GM23338 (cell line): Measurements from ENCODE around the gene NIT2. TPM values are rescaled to one million over a fixed set of nuclear protein-coding genes. Genes with fewer than 3 reads are reported as not detected.

Source experiments
- ATAC-seq: fragments of 200-7000 bp; cut with Tn5 transposase; 3 replicates; pipeline ENCODE4 v1.9.1; 2020
- DNase-seq: peaks from one replicate; pipeline ENCODE4 v3.0.0-alpha.2; 2015; ENCODE audit warnings: low spot score
- H2AFZ ChIP-seq: fragments of 200-600 bp; sonication (generic); 2 replicates; pipeline ENCODE4 v1.8.0; 2016; ENCODE audit warnings: antibody characterized with exemption, mild to moderate bottlenecking, moderate library complexity
- H3F3A ChIP-seq: fragments of 200-600 bp; sonication (generic); replicated peaks from 2 replicates; pipeline ENCODE4 v1.8.0; 2017; ENCODE audit warnings: antibody characterized with exemption, mixed run types, low read depth
- H3K27ac ChIP-seq: fragments of 200-600 bp; sonication (generic); 2 replicates; pipeline ENCODE4 v1.6.1; 2016; ENCODE audit warnings: low read depth
- H3K27me3 ChIP-seq: fragments of 200-600 bp; sonication (generic); 2 replicates; pipeline ENCODE4 v1.8.0; 2016; ENCODE audit warnings: mild to moderate bottlenecking, mixed run types, moderate library complexity; ENCODE audit not compliant: insufficient read depth
- H3K36me3 ChIP-seq: fragments of 200-600 bp; sonication (generic); 2 replicates; pipeline ENCODE4 v1.8.0; 2016; ENCODE audit warnings: mild to moderate bottlenecking; ENCODE audit not compliant: insufficient read depth
- H3K4me1 ChIP-seq: fragments of 200-600 bp; sonication (generic); 2 replicates; pipeline ENCODE4 v1.8.0; 2016; ENCODE audit warnings: mild to moderate bottlenecking, moderate library complexity; ENCODE audit not compliant: insufficient read depth
- H3K4me2 ChIP-seq: fragments of 200-600 bp; sonication (generic); 2 replicates; pipeline ENCODE4 v1.7.1; 2017; ENCODE audit warnings: mixed run types
- H3K4me3 ChIP-seq: fragments of 200-600 bp; sonication (generic); 2 replicates; pipeline ENCODE4 v1.6.1; 2016; ENCODE audit warnings: mixed run types
- H3K79me2 ChIP-seq: fragments of 200-600 bp; sonication (generic); replicated peaks from 2 replicates; pipeline ENCODE4 v1.8.0; 2017; ENCODE audit warnings: mild to moderate bottlenecking; ENCODE audit not compliant: insufficient read depth
- H3K9me2 ChIP-seq: fragments of 200-600 bp; sonication (generic); 2 replicates; pipeline ENCODE4 v1.8.0; 2017; ENCODE audit not compliant: insufficient read depth
- H4K20me1 ChIP-seq: fragments of 200-600 bp; sonication (generic); replicated peaks from 2 replicates; pipeline ENCODE4 v1.8.0; 2017; ENCODE audit warnings: mild to moderate bottlenecking; ENCODE audit not compliant: insufficient read depth
- H3K27ac Mint-ChIP-seq: 2 replicates; pipeline ENCODE4 v1.8.0; 2020; ENCODE audit warnings: inconsistent platforms, mild to moderate bottlenecking, moderate library complexity, mixed read lengths
- H3K27me3 Mint-ChIP-seq: 3 replicates; pipeline ENCODE4 v1.8.0; 2022; ENCODE audit warnings: low read depth, mild to moderate bottlenecking, moderate library complexity, mixed read lengths, inconsistent platforms; ENCODE audit not compliant: insufficient read depth, poor library complexity
- H3K36me3 Mint-ChIP-seq: 3 replicates; pipeline ENCODE4 v1.8.0; 2021; ENCODE audit warnings: low read depth, mild to moderate bottlenecking, inconsistent platforms, moderate library complexity, mixed read lengths
- H3K4me1 Mint-ChIP-seq: 3 replicates; pipeline ENCODE4 v1.8.0; 2020; ENCODE audit warnings: mild to moderate bottlenecking, inconsistent platforms, mixed read lengths
- H3K4me3 Mint-ChIP-seq: 3 replicates; pipeline ENCODE4 v1.8.0; 2021; ENCODE audit warnings: moderate library complexity, mild to moderate bottlenecking, inconsistent platforms, mixed read lengths
- H3K9me3 Mint-ChIP-seq: 3 replicates; pipeline ENCODE4 v1.8.0; 2020; ENCODE audit warnings: moderate library complexity, mild to moderate bottlenecking, inconsistent platforms, mixed read lengths
- CREB1 ChIP-seq: fragments of 250-450 bp; sonication (Bioruptor Pico); IDR thresholded peaks from 2 replicates; pipeline ENCODE4 v1.5.0; 2020; ENCODE audit warnings: low read depth, mild to moderate bottlenecking, moderate library complexity
- CTCF ChIP-seq, 2 experiments: fragments of 200-600 bp in 1 of 2; sonication (generic) in 1 of 2; conservative IDR thresholded peaks; 2 replicates each; pipeline versions ENCODE4 v1.5.1 to v1.6.1; 2016 to 2017; ENCODE audit warnings: antibody characterized with exemption in 2 of 2, low read depth in 2 of 2, mild to moderate bottlenecking in 2 of 2, moderate library complexity in 1 of 2
- ETS1 ChIP-seq: IDR thresholded peaks from 2 replicates; pipeline ENCODE4 v1.6.1; 2016; ENCODE audit warnings: antibody characterized with exemption
- NANOG ChIP-seq: IDR thresholded peaks from 2 replicates; pipeline ENCODE4 v1.6.1; 2016; ENCODE audit warnings: antibody characterized with exemption, borderline replicate concordance
- REST ChIP-seq: IDR thresholded peaks from one replicate; pipeline ENCODE4 v1.6.1; 2018; ENCODE audit warnings: antibody characterized with exemption; ENCODE audit not compliant: unreplicated experiment
- STAT1 ChIP-seq: IDR thresholded peaks from one replicate; pipeline ENCODE4 v1.6.1; 2016; ENCODE audit warnings: antibody characterized with exemption; ENCODE audit not compliant: unreplicated experiment
- ZNF114 ChIP-seq: fragments of 250-450 bp; sonication (Bioruptor Pico); IDR thresholded peaks from 2 replicates; pipeline ENCODE4 v1.5.0; 2020; ENCODE audit warnings: mild to moderate bottlenecking, moderate library complexity
- ZNF462 ChIP-seq: fragments of 250-450 bp; sonication (Bioruptor Pico); IDR thresholded peaks from 2 replicates; pipeline ENCODE4 v1.5.0; 2020; ENCODE audit warnings: mild to moderate bottlenecking, moderate library complexity
- polyA plus RNA-seq: library from polyadenylated mRNA; unstranded; fragments of >200 nt; fragmentation: Nextera tagmentation; extraction: Ambion mirVana; gene quantifications from 2 replicates; pipeline ENCODE4 v1.2.1, GENCODE V29; 2016
- total RNA-seq: library from RNA; depleted of rRNA; stranded (reverse); fragments of >200 nt; shearing (Covaris generic); gene quantifications from 2 replicates; pipeline ENCODE4 v1.2.3, GENCODE V29; 2014

Gene NIT2
- total and polyA plus RNA-seq, 2 experiments from 2014 or later: 19.2 to 53.7 TPM

GRCh38 chr3:100403362-100404249 is 69.0 kb downstream of the NIT2 start:
- H3K9me2 ChIP-seq: no peaks in the 10 kb centered on the region
- H3K36me3 ChIP-seq: no peaks in the 10 kb centered on the region
- no peak for TF ChIP-seq STAT1
- TF ChIP-seq CREB1: no peak
- no peak for TF ChIP-seq REST
- peak in 1 of 2 experiments; percentile 30; a peak in 3 of 4 replicates for TF ChIP-seq CTCF (conservative IDR thresholded peaks at IDR 0.05; ENCODE audit: low read depth in 2 of 2)
- TF ChIP-seq NANOG: no peak
- no peak overlapping the region for H2AFZ ChIP-seq
- H3K27ac Mint-ChIP-seq: peak overlapping the region; percentile 90
- H3K4me3 ChIP-seq: peak overlapping the region; percentile 65
- DNase-seq (peak; percentile 35), ATAC-seq (no peak)
- no peaks in the 10 kb centered on the region for H3K9me3 Mint-ChIP-seq
- peaks cover 11% of the 10 kb centered on the region for H4K20me1 ChIP-seq
- H3K4me2 ChIP-seq: peak overlapping the region; percentile 89
- peaks cover 87% of the 10 kb centered on the region for H3K79me2 ChIP-seq
- peaks cover 28% of the 10 kb centered on the region for H3K36me3 Mint-ChIP-seq
- peaks cover 5% of the 10 kb centered on the region for H3K27me3 Mint-ChIP-seq
- no peaks in the 10 kb centered on the region for H3K27me3 ChIP-seq
- H3K4me3 Mint-ChIP-seq: peak overlapping the region; percentile 91
- H3K27ac ChIP-seq: no peak overlapping the region; the same call in 1 of the 2 replicates
- peaks cover 16% of the 10 kb centered on the region; the same call in 1 of the 2 replicates for H3K4me1 ChIP-seq
- peaks cover 28% of the 10 kb centered on the region for H3K4me1 Mint-ChIP-seq
- H3F3A ChIP-seq: no peaks in the 10 kb centered on the region

- H3K4me3 Mint-ChIP-seq: peak overlapping the region; percentile 91
- no peak for DNase-seq
- no peaks in the 10 kb centered on the region for H3K36me3 ChIP-seq
- H3K27me3 ChIP-seq: no peaks in the 10 kb centered on the region
- peaks cover 11% of the 10 kb centered on the region for H4K20me1 ChIP-seq
- peaks cover 31% of the 10 kb centered on the region for H3K36me3 Mint-ChIP-seq
- H3K9me2 ChIP-seq: no peaks in the 10 kb centered on the region
- H3K79me2 ChIP-seq: peaks cover 85% of the 10 kb centered on the region
- H3K27me3 Mint-ChIP-seq: peaks cover 5% of the 10 kb centered on the region
- no peak for ATAC-seq
- H3K27ac ChIP-seq: no peak overlapping the region
- no peak overlapping the region for H3K27ac Mint-ChIP-seq
- H3K4me1 ChIP-seq: peaks cover 16% of the 10 kb centered on the region; the same call in 1 of the 2 replicates
- peak overlapping the region; percentile 89 for H3K4me2 ChIP-seq
- no peak overlapping the region for H2AFZ ChIP-seq
- peak overlapping the region; percentile 65 for H3K4me3 ChIP-seq
- H3F3A ChIP-seq: no peaks in the 10 kb centered on the region
- H3K9me3 Mint-ChIP-seq: no peaks in the 10 kb centered on the region
- H3K4me1 Mint-ChIP-seq: peaks cover 27% of the 10 kb centered on the region
- TF ChIP-seq ZNF114 (CRISPR knock-in tag) (no peak), ETS1 (no peak), ZNF462 (no peak)
Measured at GRCh38 chr3:100404250-100404548, 69.6 kb downstream of the NIT2 start.
